Endodermal cell (in vitro differentiated cells): ENCODE measurements around the gene PRKCE. TPM values are rescaled to one million over a fixed set of nuclear protein-coding genes. Genes with fewer than 3 reads are reported as not detected.

ENCODE experiments used
- DNase-seq: peaks from one replicate; pipeline ENCODE4 v3.0.0-alpha.2; 2017
- H3K27ac ChIP-seq: 2 replicates; pipeline ENCODE4 v1.5.1; 2013; ENCODE audit warnings: mild to moderate bottlenecking, low read depth, low read length, moderate library complexity
- H3K27me3 ChIP-seq: 2 replicates; pipeline ENCODE4 v1.6.1; 2013; ENCODE audit warnings: mild to moderate bottlenecking, low read length, moderate library complexity; ENCODE audit not compliant: insufficient read depth, control insufficient read depth, poor library complexity, severe bottlenecking
- H3K36me3 ChIP-seq: 2 replicates; pipeline ENCODE4 v1.7.0; 2013; ENCODE audit warnings: mild to moderate bottlenecking, low read length, moderate library complexity; ENCODE audit not compliant: control insufficient read depth, insufficient read depth
- H3K4me1 ChIP-seq: one replicate; pipeline ENCODE4 v1.7.0; 2013; ENCODE audit warnings: low read length; ENCODE audit not compliant: control insufficient read depth, insufficient read depth
- H3K4me3 ChIP-seq: 2 replicates; pipeline ENCODE4 v1.5.1; 2013; ENCODE audit warnings: mild to moderate bottlenecking, low read length, moderate library complexity
- H3K9ac ChIP-seq: 2 replicates; pipeline ENCODE4 v1.6.1; 2013; ENCODE audit warnings: mild to moderate bottlenecking, low read length, moderate library complexity; ENCODE audit not compliant: poor library complexity, severe bottlenecking; ENCODE audit errors: extremely low read depth
- H3K9me3 ChIP-seq: 2 replicates; pipeline ENCODE4 v1.6.1; 2013; ENCODE audit warnings: mild to moderate bottlenecking, low read length, moderate library complexity; ENCODE audit not compliant: control insufficient read depth
- H3K27ac Mint-ChIP-seq: 2 replicates; pipeline ENCODE4 v1.8.0; 2020; ENCODE audit warnings: mixed read lengths
- H3K27me3 Mint-ChIP-seq: 2 replicates; pipeline ENCODE4 v1.8.0; 2021; ENCODE audit warnings: mild to moderate bottlenecking, mixed read lengths; ENCODE audit not compliant: insufficient read depth
- H3K36me3 Mint-ChIP-seq: 2 replicates; pipeline ENCODE4 v1.8.0; 2020; ENCODE audit warnings: low read depth, mixed read lengths
- H3K4me1 Mint-ChIP-seq: 2 replicates; pipeline ENCODE4 v1.8.0; 2020; ENCODE audit warnings: mixed read lengths
- H3K4me3 Mint-ChIP-seq: 2 replicates; pipeline ENCODE4 v1.8.0; 2020; ENCODE audit warnings: mild to moderate bottlenecking, moderate library complexity, mixed read lengths
- H3K9me3 Mint-ChIP-seq: 2 replicates; pipeline ENCODE4 v1.8.0; 2020; ENCODE audit warnings: mild to moderate bottlenecking, mixed read lengths
- WGBS, 2 experiments: methylation state at CpG; one replicate each; pipeline versions ENCODE4 v1.1.5 to v1.1.7; 2013; ENCODE audit warnings: missing lambda C conversion rate in 2 of 2, mixed read lengths in 1 of 2; ENCODE audit not compliant: insufficient coverage in 1 of 2, insufficient read length in 1 of 2; 5-methylcytosine and 5-hydroxymethylcytosine counted together
- total RNA-seq, 2 donors: library from RNA; stranded (reverse); fragmentation: NEBNext Ultra II Directional in 1 of 2; extraction: Animal tissue kit (Norgen Biotek cat#: 25700) in 1 of 2; gene quantifications; 2 replicates in 1 of 2; 3 replicates in 1 of 2; pipeline ENCODE4 v1.2.1, GENCODE V29; 2021
- TF ChIP-seq, protein P1 (sequence below): fragments of 200-600 bp; sonication (generic); conservative IDR thresholded peaks from 2 replicates; pipeline ENCODE4 v1.5.0; 2021; ENCODE audit warnings: antibody characterized with exemption, mild to moderate bottlenecking

PRKCE gene
- total RNA-seq, 2 donors from 2014 or later, result 1.4 to 1.7 TPM

- Mint-ChIP-seq H3K27me3 (peaks cover 2% of the 10 kb centered on the region), H3K27ac (no peak overlapping the region), H3K4me1 (peaks cover 28% of the 10 kb centered on the region), H3K9me3 (peaks cover 19% of the 10 kb centered on the region), H3K36me3 (peaks cover 4% of the 10 kb centered on the region), H3K4me3 (no peak overlapping the region)
- no peaks in the 10 kb centered on the region for H3K27me3 ChIP-seq
- H3K4me3 ChIP-seq, result no peak overlapping the region
- TF ChIP-seq, protein P1, sequence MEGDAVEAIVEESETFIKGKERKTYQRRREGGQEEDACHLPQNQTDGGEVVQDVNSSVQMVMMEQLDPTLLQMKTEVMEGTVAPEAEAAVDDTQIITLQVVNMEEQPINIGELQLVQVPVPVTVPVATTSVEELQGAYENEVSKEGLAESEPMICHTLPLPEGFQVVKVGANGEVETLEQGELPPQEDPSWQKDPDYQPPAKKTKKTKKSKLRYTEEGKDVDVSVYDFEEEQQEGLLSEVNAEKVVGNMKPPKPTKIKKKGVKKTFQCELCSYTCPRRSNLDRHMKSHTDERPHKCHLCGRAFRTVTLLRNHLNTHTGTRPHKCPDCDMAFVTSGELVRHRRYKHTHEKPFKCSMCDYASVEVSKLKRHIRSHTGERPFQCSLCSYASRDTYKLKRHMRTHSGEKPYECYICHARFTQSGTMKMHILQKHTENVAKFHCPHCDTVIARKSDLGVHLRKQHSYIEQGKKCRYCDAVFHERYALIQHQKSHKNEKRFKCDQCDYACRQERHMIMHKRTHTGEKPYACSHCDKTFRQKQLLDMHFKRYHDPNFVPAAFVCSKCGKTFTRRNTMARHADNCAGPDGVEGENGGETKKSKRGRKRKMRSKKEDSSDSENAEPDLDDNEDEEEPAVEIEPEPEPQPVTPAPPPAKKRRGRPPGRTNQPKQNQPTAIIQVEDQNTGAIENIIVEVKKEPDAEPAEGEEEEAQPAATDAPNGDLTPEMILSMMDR, result no peak
- peaks cover 2% of the 10 kb centered on the region for H3K4me1 ChIP-seq
- no peak overlapping the region for H3K27ac ChIP-seq
- peaks cover 9% of the 10 kb centered on the region for H3K9me3 ChIP-seq
- no peak for DNase-seq
- H3K36me3 ChIP-seq, result no peaks in the 10 kb centered on the region
- H3K9ac ChIP-seq, result no peak overlapping the region
- 78 to 91% methylated on average over 3 of the region's 3 CpGs for WGBS, 2 experiments
These were observed 371.8 kb downstream of the PRKCE start for GRCh38 chr2:46023165-46023854.

DNA sequence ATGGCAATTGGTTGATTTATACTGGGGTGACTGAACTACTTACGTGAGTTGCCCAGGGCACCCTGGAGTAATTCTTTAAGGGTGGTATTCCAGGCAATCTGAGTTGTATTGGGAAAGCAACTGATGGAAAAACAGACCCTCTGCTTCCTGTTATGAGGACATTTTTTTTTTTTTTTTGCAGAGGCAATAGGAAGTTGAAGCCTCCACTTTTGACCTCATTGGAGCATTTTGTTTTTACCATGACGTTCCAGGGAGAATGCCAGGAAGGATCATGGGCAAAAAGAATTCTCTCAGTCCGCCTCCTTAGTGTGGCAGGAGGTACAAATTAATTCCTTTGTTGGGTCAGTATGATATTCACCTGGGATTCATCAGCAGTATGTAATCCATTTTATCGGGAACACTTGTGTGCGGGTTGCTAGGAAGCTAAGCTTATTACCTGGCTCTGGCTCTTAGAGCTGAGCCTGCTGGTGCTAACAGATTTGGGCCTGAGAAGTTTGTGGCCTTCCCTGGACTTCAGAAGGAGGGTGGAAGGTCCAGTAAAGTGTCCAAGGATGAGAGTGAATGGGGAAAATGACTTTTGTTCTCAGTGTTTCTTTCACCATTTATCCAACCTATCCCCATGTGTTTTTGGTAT lies 372.8 kb downstream of the PRKCE start:
- WGBS, 2 experiments, result 91 to 92% methylated on average over 5 of the region's 5 CpGs
- Mint-ChIP-seq H3K36me3 (peaks cover 4% of the 10 kb centered on the region), H3K27me3 (peaks cover 2% of the 10 kb centered on the region), H3K4me1 (peaks cover 29% of the 10 kb centered on the region), H3K4me3 (no peak overlapping the region), H3K9me3 (peaks cover 19% of the 10 kb centered on the region), H3K27ac (peak overlapping the region; percentile 15)
- no peak overlapping the region for H3K9ac ChIP-seq
- no peaks in the 10 kb centered on the region for H3K27me3 ChIP-seq
- no peaks in the 10 kb centered on the region for H3K36me3 ChIP-seq
- H3K9me3 ChIP-seq, result peaks cover 9% of the 10 kb centered on the region
- H3K27ac ChIP-seq, result no peak overlapping the region
- TF ChIP-seq, protein P1, result no peak
- peak; percentile 13 for DNase-seq
- no peak overlapping the region for H3K4me3 ChIP-seq
- H3K4me1 ChIP-seq, result peaks cover 2% of the 10 kb centered on the region

- H3K4me3 Mint-ChIP-seq, result no peak overlapping the region
These were observed 373.6 kb downstream of the PRKCE start for GRCh38 chr2:46025081-46025480.

More at GRCh38 chr2:46025081-46025480, 373.6 kb downstream of the PRKCE start:
- 74 to 81% methylated on average over 4 to 6 of the region's 6 CpGs for WGBS, 2 experiments
- peaks cover 2% of the 10 kb centered on the region for H3K4me1 ChIP-seq
- H3K27ac Mint-ChIP-seq, result no peak overlapping the region
- H3K36me3 Mint-ChIP-seq, result peaks cover 4% of the 10 kb centered on the region
- H3K4me3 ChIP-seq, result no peak overlapping the region
- peak; percentile 13 for DNase-seq
- H3K9ac ChIP-seq, result no peak overlapping the region
- H3K9me3 Mint-ChIP-seq, result peaks cover 19% of the 10 kb centered on the region
- H3K27me3 ChIP-seq, result no peaks in the 10 kb centered on the region
- H3K36me3 ChIP-seq, result no peaks in the 10 kb centered on the region
- H3K27ac ChIP-seq, result no peak overlapping the region
- peaks cover 37% of the 10 kb centered on the region for H3K4me1 Mint-ChIP-seq
- TF ChIP-seq, protein P1, result no peak
- peaks cover 2% of the 10 kb centered on the region for H3K27me3 Mint-ChIP-seq
- peaks cover 9% of the 10 kb centered on the region for H3K9me3 ChIP-seq
